ENCODE data around the gene TMEM163. TPM values are rescaled to one million over a fixed set of nuclear protein-coding genes. Genes with fewer than 3 reads are reported as not detected.

TMEM163 gene
- total RNA-seq, 2 donors from 2014 or later, result 0.24 TPM; not detected in 1

DNA sequence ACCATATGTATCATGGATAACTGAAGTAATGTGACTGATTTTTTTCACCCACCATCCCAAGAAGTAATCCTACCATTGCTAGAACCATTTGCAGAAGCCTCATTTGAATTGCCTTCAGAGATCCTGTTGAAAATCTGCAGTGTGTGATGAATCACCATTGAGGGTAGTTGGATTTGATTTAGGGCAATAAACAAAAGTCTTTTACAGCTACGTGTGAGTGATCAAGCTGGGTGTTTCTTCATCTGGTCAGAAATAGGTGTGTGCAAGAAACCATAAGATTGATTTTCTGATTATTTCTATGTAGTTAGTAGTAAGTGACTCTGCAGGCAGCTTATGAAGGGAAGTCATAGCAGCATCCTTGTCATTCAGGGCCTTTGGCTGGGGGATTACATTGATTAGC lies 305.4 kb downstream of the TMEM163 start:
- no peak for TF ChIP-seq CTCF (conservative IDR thresholded peaks at IDR 0.05)
- Mint-ChIP-seq H3K27me3 (ENCODE audit: insufficient read depth) (no peaks in the 10 kb centered on the region), H3K36me3 (ENCODE audit: low read depth) (no peaks in the 10 kb centered on the region), H3K4me3 (no peak overlapping the region), H3K9me3 (no peaks in the 10 kb centered on the region), H3K4me1 (peaks cover 2% of the 10 kb centered on the region), H3K27ac (no peak overlapping the region)
- 89% methylated on average over 1 of the region's 1 CpG; no CpG with 5 or more reads in 1 of the 2 experiments for WGBS, 2 experiments (ENCODE audit: insufficient coverage in 1 of 2, insufficient read length in 1 of 2)
- no peaks in the 10 kb centered on the region for H3K9me3 ChIP-seq (ENCODE audit: control insufficient read depth, low read length)
- H3K4me1 ChIP-seq (ENCODE audit: control insufficient read depth, insufficient read depth, low read length), result no peaks in the 10 kb centered on the region
- H3K27me3 ChIP-seq (ENCODE audit: control insufficient read depth, insufficient read depth, low read length, poor library complexity, severe bottlenecking), result no peaks in the 10 kb centered on the region
- H3K9ac ChIP-seq (ENCODE audit: extremely low read depth, low read length, poor library complexity, severe bottlenecking), result no peak overlapping the region
- H3K27ac ChIP-seq (ENCODE audit: low read depth, low read length), result no peak overlapping the region
- no peaks in the 10 kb centered on the region for H3K36me3 ChIP-seq (ENCODE audit: control insufficient read depth, insufficient read depth, low read length)
- no peak for DNase-seq
- H3K4me3 ChIP-seq (ENCODE audit: low read length), result no peak overlapping the region

DNA sequence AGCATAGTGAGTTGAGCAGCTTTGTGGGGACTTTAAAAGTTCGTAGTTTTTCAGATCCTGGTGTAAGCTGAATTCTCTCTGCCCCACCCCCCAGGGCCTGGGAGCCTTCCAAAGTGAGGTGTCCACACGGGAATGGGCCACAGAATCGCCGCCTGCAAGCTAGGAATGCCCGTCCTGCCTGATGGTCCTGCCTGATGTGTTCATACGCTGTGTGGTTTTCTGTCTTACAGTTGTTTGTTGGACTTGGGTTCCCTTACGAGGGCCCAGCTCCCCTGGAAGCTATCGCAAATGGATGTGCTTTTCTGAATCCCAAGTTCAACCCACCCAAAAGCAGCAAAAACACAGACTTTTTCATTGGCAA lies 306.2 kb downstream of the TMEM163 start:
- no peak overlapping the region for H3K27ac Mint-ChIP-seq
- Histone ChIP-seq H3K4me1 (ENCODE audit: control insufficient read depth, insufficient read depth, low read length) (no peaks in the 10 kb centered on the region), H3K9me3 (ENCODE audit: control insufficient read depth, low read length) (no peaks in the 10 kb centered on the region), H3K4me3 (ENCODE audit: low read length) (no peak overlapping the region), H3K9ac (ENCODE audit: extremely low read depth, low read length, poor library complexity, severe bottlenecking) (no peak overlapping the region), H3K27ac (ENCODE audit: low read depth, low read length) (no peak overlapping the region), H3K36me3 (ENCODE audit: control insufficient read depth, insufficient read depth, low read length) (no peaks in the 10 kb centered on the region), H3K27me3 (ENCODE audit: control insufficient read depth, insufficient read depth, low read length, poor library complexity, severe bottlenecking) (no peaks in the 10 kb centered on the region)
- H3K9me3 Mint-ChIP-seq, result no peaks in the 10 kb centered on the region
- H3K4me1 Mint-ChIP-seq, result peaks cover 2% of the 10 kb centered on the region
- no peaks in the 10 kb centered on the region for H3K27me3 Mint-ChIP-seq (ENCODE audit: insufficient read depth)
- no peak for TF ChIP-seq CTCF (conservative IDR thresholded peaks at IDR 0.05)
- H3K4me3 Mint-ChIP-seq, result no peak overlapping the region
- 93 to 94% methylated on average over 3 to 8 of the region's 8 CpGs for WGBS, 2 experiments (ENCODE audit: insufficient coverage in 1 of 2, insufficient read length in 1 of 2)
- no peak for DNase-seq
- H3K36me3 Mint-ChIP-seq (ENCODE audit: low read depth), result no peaks in the 10 kb centered on the region

- Histone ChIP-seq H3K27ac (ENCODE audit: low read depth, low read length) (peak overlapping the region; percentile 0), H3K27me3 (ENCODE audit: control insufficient read depth, insufficient read depth, low read length, poor library complexity, severe bottlenecking) (no peaks in the 10 kb centered on the region), H3K4me1 (ENCODE audit: control insufficient read depth, insufficient read depth, low read length) (no peaks in the 10 kb centered on the region), H3K36me3 (ENCODE audit: control insufficient read depth, insufficient read depth, low read length) (no peaks in the 10 kb centered on the region), H3K9me3 (ENCODE audit: control insufficient read depth, low read length) (no peaks in the 10 kb centered on the region), H3K9ac (ENCODE audit: extremely low read depth, low read length, poor library complexity, severe bottlenecking) (no peak overlapping the region), H3K4me3 (ENCODE audit: low read length) (no peak overlapping the region)
- WGBS, 2 experiments (ENCODE audit: insufficient coverage in 1 of 2, insufficient read length in 1 of 2), result 37 to 65% methylated on average over 2 to 7 of the region's 8 CpGs
- DNase-seq, result peak; percentile 88
- peak; percentile 79 for TF ChIP-seq CTCF (conservative IDR thresholded peaks at IDR 0.05)
- H3K4me1 Mint-ChIP-seq, result peaks cover 2% of the 10 kb centered on the region
- no peaks in the 10 kb centered on the region for H3K9me3 Mint-ChIP-seq
- H3K27me3 Mint-ChIP-seq (ENCODE audit: insufficient read depth), result no peaks in the 10 kb centered on the region
- no peak overlapping the region for H3K27ac Mint-ChIP-seq
- no peaks in the 10 kb centered on the region for H3K36me3 Mint-ChIP-seq (ENCODE audit: low read depth)
- H3K4me3 Mint-ChIP-seq, result no peak overlapping the region
These were observed 306.8 kb downstream of the TMEM163 start for GRCh38 chr2:134411828-134412638.
